Hepatocyte (in vitro differentiated cells): ENCODE results near the gene OST4.

Experiments
- EZH2 ChIP-seq: fragments of 200-600 bp; sonication (generic); IDR thresholded peaks from 2 replicates; pipeline ENCODE4 v1.6.1; 2016; ENCODE audit warnings: antibody characterized with exemption, mild to moderate bottlenecking, borderline replicate concordance
- EZH2phosphoT487 ChIP-seq: fragments of 200-600 bp; sonication (generic); IDR thresholded peaks from one replicate; pipeline ENCODE4 v1.6.1; 2018; ENCODE audit warnings: antibody characterized with exemption, mild to moderate bottlenecking, low read depth, moderate library complexity; ENCODE audit not compliant: unreplicated experiment, severe bottlenecking
- TF ChIP-seq, protein P1 (sequence below): fragments of 200-600 bp; sonication (generic); IDR thresholded peaks from 2 replicates; pipeline ENCODE4 v1.5.1; 2016; ENCODE audit warnings: antibody characterized with exemption, mild to moderate bottlenecking; ENCODE audit not compliant: poor library complexity

DNA sequence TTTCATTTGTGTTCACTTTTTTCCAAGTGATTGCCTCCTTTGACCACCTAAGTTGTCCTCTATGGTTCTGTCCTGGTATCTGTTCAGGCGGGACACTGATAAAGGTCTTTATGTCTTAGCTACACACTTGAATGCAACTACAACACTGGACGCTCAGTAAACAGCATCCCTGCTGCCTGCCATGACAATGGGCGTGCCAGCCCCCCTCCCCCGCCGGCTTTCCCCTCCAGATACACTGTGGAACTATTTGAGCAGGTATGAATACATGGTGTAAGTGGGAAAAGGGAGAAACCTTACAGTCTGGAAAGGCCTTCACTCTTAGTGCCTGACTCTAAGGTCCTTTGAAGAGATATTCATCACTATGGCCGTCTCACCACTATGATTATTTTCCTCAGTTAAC, 14.3 kb downstream of the OST4 start:
- TF ChIP-seq, protein P1, sequence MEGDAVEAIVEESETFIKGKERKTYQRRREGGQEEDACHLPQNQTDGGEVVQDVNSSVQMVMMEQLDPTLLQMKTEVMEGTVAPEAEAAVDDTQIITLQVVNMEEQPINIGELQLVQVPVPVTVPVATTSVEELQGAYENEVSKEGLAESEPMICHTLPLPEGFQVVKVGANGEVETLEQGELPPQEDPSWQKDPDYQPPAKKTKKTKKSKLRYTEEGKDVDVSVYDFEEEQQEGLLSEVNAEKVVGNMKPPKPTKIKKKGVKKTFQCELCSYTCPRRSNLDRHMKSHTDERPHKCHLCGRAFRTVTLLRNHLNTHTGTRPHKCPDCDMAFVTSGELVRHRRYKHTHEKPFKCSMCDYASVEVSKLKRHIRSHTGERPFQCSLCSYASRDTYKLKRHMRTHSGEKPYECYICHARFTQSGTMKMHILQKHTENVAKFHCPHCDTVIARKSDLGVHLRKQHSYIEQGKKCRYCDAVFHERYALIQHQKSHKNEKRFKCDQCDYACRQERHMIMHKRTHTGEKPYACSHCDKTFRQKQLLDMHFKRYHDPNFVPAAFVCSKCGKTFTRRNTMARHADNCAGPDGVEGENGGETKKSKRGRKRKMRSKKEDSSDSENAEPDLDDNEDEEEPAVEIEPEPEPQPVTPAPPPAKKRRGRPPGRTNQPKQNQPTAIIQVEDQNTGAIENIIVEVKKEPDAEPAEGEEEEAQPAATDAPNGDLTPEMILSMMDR = no peak
- TF ChIP-seq EZH2 (no peak), EZH2phosphoT487 (no peak)
